GM12872 (cell line): ENCODE data around the gene CCDC201.

Experiments
- CTCF ChIP-seq: IDR thresholded peaks from 3 replicates; pipeline ENCODE4 v1.5.1; 2011; ENCODE audit warnings: low read depth, mild to moderate bottlenecking, low read length, moderate library complexity; ENCODE audit not compliant: insufficient read depth

CCDC201 gene, protein sequence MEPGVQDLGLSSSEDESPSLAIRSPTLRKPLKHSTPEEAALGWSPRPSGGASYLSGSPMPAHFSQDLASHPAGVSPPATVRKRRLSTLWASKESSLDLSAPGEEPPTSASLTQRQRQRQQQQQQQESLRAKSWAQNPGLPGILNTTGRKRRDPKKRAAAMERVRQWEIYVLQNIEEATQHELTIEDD

GRCh38 chr7:45873035-45873354 lies at the start of gene CCDC201:
Gene CCDC201, minus strand, starts transcription at chr7:45873082. Its CDS starts 75 bp downstream, at chr7:45873007.
- TF ChIP-seq CTCF, result no peak

DNA sequence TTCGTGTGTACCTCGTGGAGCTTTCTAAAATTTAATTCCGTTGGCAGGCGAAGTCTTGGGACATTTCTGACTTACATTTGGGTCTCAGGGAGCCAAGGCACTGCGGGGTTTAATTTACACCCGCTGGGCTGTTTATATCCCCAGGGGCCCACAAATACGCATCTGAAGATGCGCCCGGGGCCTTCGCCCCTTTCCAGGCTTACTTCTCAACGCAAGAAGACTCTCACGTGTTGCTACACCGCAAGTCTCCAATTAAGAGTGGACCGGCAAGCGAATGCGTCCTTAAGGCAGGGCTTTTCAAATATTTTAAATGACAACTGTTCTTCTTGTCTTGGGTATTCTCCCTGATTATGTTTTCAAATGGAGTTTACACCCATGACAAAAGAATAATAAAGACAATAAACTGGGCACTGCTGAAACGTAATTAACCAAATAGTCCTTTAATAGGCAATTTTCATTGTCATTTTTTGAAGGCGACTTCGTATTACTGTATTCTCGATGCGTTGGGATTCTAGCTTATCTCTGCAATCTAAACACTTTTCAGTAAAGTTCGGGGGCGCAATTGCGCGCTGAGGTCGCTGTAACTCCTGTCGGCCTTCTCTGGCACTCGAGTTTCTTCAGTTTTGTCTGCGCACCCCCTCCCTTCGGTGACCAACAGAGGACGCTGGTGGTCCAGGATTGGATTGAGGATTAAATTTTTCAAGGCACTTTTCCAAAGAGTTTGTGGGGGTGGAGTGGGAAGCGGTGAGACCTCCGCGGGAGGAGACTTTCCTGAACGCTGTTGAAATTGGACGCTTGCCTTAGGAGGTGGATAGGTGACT lies 49.0 kb upstream of the CCDC201 start:
- peak; percentile 55 for TF ChIP-seq CTCF

- TF ChIP-seq CTCF, result no peak
These were observed 48.5 kb upstream of the CCDC201 start for GRCh38 chr7:45921381-45921698.

GRCh38 chr7:45920502-45921380 lies 47.9 kb upstream of the CCDC201 start, which contains the start of gene IGFBP3:
Gene IGFBP3, minus strand, starts transcription at chr7:45921272. Its CDS starts 132 bp downstream, at chr7:45921140.
- no peak for TF ChIP-seq CTCF

- no peak for TF ChIP-seq CTCF
These were observed 47.1 kb upstream of the CCDC201 start for GRCh38 chr7:45919993-45920459.

- no peak for TF ChIP-seq CTCF
These were observed 46.4 kb upstream of the CCDC201 start for GRCh38 chr7:45919231-45919784.

- no peak for TF ChIP-seq CTCF
These were observed 45.7 kb upstream of the CCDC201 start for GRCh38 chr7:45918556-45918955.
